OCI-LY1 (cell line): ENCODE results near the gene TRIOBP.
A peak's percentile ranks its signal among the peaks of the same experiment; 100 is the strongest.

Experiments
- H2AFZ ChIP-seq: fragments of 200-600 bp; sonication (generic), shearing (Covaris generic); 2 replicates; pipeline ENCODE4 v1.6.0; 2014; ENCODE audit warnings: antibody characterized with exemption, mild to moderate bottlenecking, low read length
- H3F3A ChIP-seq: fragments of 200-600 bp; sonication (generic), shearing (Covaris generic); 2 replicates; pipeline ENCODE4 v1.6.0; 2014; ENCODE audit warnings: mild to moderate bottlenecking, antibody characterized with exemption, low read length, moderate library complexity; ENCODE audit not compliant: insufficient read depth
- H3K27ac ChIP-seq: fragments of 200-600 bp; sonication (generic); 2 replicates; pipeline ENCODE4 v1.5.1; 2014; ENCODE audit warnings: low read length, mixed run types, mild to moderate bottlenecking, low read depth; ENCODE audit not compliant: poor library complexity, severe bottlenecking
- H3K27me3 ChIP-seq: fragments of 200-600 bp; sonication (generic); 2 replicates; pipeline ENCODE4 v1.6.0; 2014; ENCODE audit warnings: antibody characterized with exemption, mild to moderate bottlenecking, low read length, moderate library complexity; ENCODE audit not compliant: insufficient read depth
- H3K36me3 ChIP-seq: fragments of 200-600 bp; sonication (generic); 2 replicates; pipeline ENCODE4 v1.6.1; 2014; ENCODE audit warnings: mild to moderate bottlenecking, antibody characterized with exemption, low read length, moderate library complexity, mixed read lengths; ENCODE audit not compliant: insufficient read depth
- H3K4me1 ChIP-seq: fragments of 200-600 bp; sonication (generic); 2 replicates; pipeline ENCODE4 v1.5.1; 2014; ENCODE audit warnings: mild to moderate bottlenecking, low read length, moderate library complexity; ENCODE audit not compliant: insufficient read depth, severe bottlenecking
- H3K4me2 ChIP-seq: fragments of 200-600 bp; sonication (generic), shearing (Covaris generic); 2 replicates; pipeline ENCODE4 v1.6.1; 2014; ENCODE audit warnings: low read length
- H3K4me3 ChIP-seq: fragments of 200-600 bp; sonication (generic); 2 replicates; pipeline ENCODE4 v1.5.1; 2014; ENCODE audit warnings: low read length, low read depth, mild to moderate bottlenecking, mixed read lengths; ENCODE audit not compliant: poor library complexity, severe bottlenecking
- H3K79me2 ChIP-seq: fragments of 200-600 bp; shearing (Covaris generic); 2 replicates; pipeline ENCODE4 v1.6.1; 2016; ENCODE audit warnings: mixed run types, low read length, mixed read lengths; ENCODE audit not compliant: insufficient read depth
- H3K9ac ChIP-seq: fragments of 200-600 bp; sonication (generic), shearing (Covaris generic); 2 replicates; pipeline ENCODE4 v1.6.1; 2014; ENCODE audit warnings: mild to moderate bottlenecking, low read length, mixed read lengths
- H3K9me2 ChIP-seq: fragments of 200-600 bp; sonication (generic), shearing (Covaris generic); 2 replicates; pipeline ENCODE4 v1.6.1; 2014; ENCODE audit warnings: low read depth, mild to moderate bottlenecking, low read length, mixed read lengths
- H3K9me3 ChIP-seq: fragments of 200-600 bp; shearing (Covaris generic); 2 replicates; pipeline ENCODE4 v1.6.1; 2014; ENCODE audit warnings: low read length, mixed read lengths
- H4K20me1 ChIP-seq: fragments of 200-600 bp; sonication (generic), shearing (Covaris generic); 2 replicates; pipeline ENCODE4 v1.6.0; 2016; ENCODE audit warnings: mild to moderate bottlenecking, low read length; ENCODE audit not compliant: insufficient read depth
- EZH2 ChIP-seq: fragments of 200-600 bp; sonication (generic), shearing (Covaris generic); IDR thresholded peaks from 2 replicates; pipeline ENCODE4 v1.8.0; 2017; ENCODE audit warnings: borderline replicate concordance, mixed run types, mild to moderate bottlenecking, antibody characterized with exemption, low read length, moderate library complexity, mixed read lengths
- TF ChIP-seq, protein P1 (sequence below): fragments of 200-600 bp; sonication (generic), shearing (Covaris generic); IDR thresholded peaks from 2 replicates; pipeline ENCODE4 v1.5.1; 2017; ENCODE audit warnings: mild to moderate bottlenecking, antibody characterized with exemption, low read length, moderate library complexity, mixed read lengths

The TRIOBP gene

DNA sequence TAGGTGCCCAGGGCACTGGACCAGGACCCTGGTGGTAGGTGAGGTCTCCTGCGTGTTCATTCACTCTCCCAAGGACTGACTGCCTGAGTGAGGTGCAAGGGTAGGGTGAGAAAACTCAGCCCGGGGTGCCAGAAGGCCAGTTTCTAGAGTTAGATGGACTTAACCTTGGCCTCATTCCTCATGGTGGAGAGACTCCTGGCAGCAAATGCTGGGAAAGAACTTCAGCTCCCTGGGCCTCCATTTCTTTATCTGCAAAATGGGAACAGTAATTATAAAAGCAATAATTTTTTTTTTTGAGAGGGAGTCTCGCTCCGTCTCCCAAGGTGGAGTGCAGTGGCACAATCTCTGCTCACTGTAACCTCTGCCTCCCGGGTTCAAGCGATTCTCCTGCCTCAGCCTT lies 47.7 kb downstream of the TRIOBP start:
- no peaks in the 10 kb centered on the region for H3K9me2 ChIP-seq
- no peaks in the 10 kb centered on the region for H4K20me1 ChIP-seq
- H3K79me2 ChIP-seq, result no peaks in the 10 kb centered on the region
- H3K4me3 ChIP-seq, result no peak overlapping the region
- H3K9me3 ChIP-seq, result no peaks in the 10 kb centered on the region
- 0 out of 2 replicates have a peak, but pooled peaks cover 4% of the 10 kb centered on the region for H3K27me3 ChIP-seq
- peaks cover 6% of the 10 kb centered on the region; the same call in 1 of the 2 replicates for H3K36me3 ChIP-seq
- no peak overlapping the region for H2AFZ ChIP-seq
- H3K9ac ChIP-seq, result no peak overlapping the region; the same call in 1 of the 2 replicates
- no peak overlapping the region; the same call in 1 of the 2 replicates for H3K4me2 ChIP-seq
- no peak overlapping the region for H3K27ac ChIP-seq
- TF ChIP-seq EZH2, result no peak
- TF ChIP-seq, protein P1, sequence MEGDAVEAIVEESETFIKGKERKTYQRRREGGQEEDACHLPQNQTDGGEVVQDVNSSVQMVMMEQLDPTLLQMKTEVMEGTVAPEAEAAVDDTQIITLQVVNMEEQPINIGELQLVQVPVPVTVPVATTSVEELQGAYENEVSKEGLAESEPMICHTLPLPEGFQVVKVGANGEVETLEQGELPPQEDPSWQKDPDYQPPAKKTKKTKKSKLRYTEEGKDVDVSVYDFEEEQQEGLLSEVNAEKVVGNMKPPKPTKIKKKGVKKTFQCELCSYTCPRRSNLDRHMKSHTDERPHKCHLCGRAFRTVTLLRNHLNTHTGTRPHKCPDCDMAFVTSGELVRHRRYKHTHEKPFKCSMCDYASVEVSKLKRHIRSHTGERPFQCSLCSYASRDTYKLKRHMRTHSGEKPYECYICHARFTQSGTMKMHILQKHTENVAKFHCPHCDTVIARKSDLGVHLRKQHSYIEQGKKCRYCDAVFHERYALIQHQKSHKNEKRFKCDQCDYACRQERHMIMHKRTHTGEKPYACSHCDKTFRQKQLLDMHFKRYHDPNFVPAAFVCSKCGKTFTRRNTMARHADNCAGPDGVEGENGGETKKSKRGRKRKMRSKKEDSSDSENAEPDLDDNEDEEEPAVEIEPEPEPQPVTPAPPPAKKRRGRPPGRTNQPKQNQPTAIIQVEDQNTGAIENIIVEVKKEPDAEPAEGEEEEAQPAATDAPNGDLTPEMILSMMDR, result no peak
- no peaks in the 10 kb centered on the region for H3F3A ChIP-seq
- peaks cover 27% of the 10 kb centered on the region for H3K4me1 ChIP-seq

DNA sequence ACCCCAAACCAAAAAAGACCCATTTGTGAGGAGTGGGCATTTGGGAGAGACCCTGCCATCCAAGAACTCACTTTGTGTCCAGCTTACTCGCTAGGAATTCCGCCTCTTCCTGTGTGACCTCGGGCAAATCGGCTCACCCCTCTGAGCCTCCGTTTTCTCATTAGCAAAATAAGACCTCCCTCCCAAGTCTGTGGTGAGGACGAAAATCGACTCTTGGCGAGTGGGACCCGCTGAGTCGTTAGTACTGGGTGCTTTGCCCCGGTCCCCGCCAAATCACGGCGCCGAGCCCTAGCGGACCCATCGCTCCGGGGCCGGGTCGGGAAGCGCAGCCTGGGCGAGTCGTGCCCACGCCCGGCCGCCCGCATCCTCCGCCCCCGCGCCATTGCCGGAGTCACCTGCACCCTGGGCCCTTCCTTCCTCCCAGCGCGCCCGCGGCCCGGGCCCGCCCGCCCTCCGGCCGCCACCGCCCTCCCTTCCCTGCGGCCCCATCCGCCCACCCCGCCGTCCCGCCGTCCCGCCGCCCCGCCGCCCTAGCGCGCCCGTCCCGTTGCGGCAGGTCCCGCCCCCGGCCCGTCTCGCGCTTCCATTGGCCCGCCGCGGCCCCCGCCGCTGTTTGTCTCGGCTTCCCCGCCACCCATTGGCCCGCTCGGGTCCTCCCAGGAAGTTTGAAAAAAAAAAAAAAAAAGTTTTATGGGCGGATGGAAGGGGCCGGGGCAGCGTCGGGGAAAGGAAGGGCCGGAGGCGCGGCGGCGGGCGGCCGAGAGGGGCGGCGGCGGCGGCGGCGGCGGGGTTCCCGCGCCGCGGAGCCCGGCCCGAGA lies 48.9 kb downstream of the TRIOBP start:
- no peaks in the 10 kb centered on the region for H3K79me2 ChIP-seq
- peak overlapping the region; percentile 97 for H3K4me3 ChIP-seq
- H3K4me1 ChIP-seq, result peaks cover 22% of the 10 kb centered on the region
- no peaks in the 10 kb centered on the region for H3F3A ChIP-seq
- no peaks in the 10 kb centered on the region for H4K20me1 ChIP-seq
- H3K9ac ChIP-seq, result peak overlapping the region; percentile 95
- peak overlapping the region; percentile 98 for H3K4me2 ChIP-seq
- peak overlapping the region; percentile 42; the same call in 1 of the 2 replicates for H2AFZ ChIP-seq
- H3K9me3 ChIP-seq, result no peaks in the 10 kb centered on the region
- H3K27me3 ChIP-seq, result no peaks in the 10 kb centered on the region
- peaks cover 6% of the 10 kb centered on the region; the same call in 1 of the 2 replicates for H3K36me3 ChIP-seq
- H3K9me2 ChIP-seq, result no peaks in the 10 kb centered on the region
- no peak overlapping the region for H3K27ac ChIP-seq
- TF ChIP-seq, protein P1, result no peak
- TF ChIP-seq EZH2, result no peak

DNA sequence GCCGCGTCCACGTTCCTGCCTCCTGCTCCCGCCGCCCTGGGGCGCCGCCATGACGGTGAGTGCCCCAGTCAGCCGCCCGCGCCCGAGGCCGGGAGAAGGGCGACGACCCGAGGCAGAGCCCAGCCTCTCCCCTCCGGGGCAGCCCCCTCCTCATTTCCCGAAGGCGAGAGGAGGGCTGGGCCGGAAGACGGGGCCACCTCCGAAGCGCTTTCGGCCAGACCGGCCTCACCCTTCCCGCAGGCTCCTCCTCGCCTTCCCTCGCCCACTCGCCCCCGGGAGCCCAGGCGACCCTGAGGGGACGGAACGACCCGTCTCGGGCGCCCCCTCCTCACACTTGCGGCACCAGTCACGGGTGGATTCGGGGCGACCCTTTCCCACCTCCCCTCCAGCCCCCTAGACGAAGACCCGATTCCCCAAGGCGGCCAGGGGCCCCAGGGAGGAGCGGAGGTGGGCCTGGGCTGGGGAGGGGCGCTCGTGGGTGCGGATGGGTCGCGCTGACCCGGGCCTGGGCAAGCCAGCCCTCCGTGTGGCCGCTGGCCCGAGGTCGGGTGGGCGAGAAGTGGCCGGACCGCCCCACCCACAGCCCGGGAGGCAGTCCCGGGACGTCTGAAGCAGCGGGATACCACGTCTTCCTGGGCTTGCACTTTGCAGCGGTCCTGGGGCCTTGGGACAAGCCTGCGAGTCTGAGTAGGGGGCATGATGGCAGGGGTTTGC lies 49.7 kb downstream of the TRIOBP start:
- Histone ChIP-seq H3K79me2 (no peaks in the 10 kb centered on the region), H3K4me2 (peak overlapping the region; percentile 80), H3K27ac (peak overlapping the region; percentile 1), H3K9ac (peak overlapping the region; percentile 95), H3K36me3 (peaks cover 6% of the 10 kb centered on the region; the same call in 1 of the 2 replicates), H3K9me3 (no peaks in the 10 kb centered on the region), H3F3A (no peaks in the 10 kb centered on the region), H3K9me2 (no peaks in the 10 kb centered on the region), H3K27me3 (no peaks in the 10 kb centered on the region), H4K20me1 (no peaks in the 10 kb centered on the region), H3K4me1 (peaks cover 22% of the 10 kb centered on the region), H2AFZ (no peak overlapping the region), H3K4me3 (peak overlapping the region; percentile 97)
- no peak for TF ChIP-seq EZH2
- TF ChIP-seq, protein P1, result no peak
